ENCODE measurements around the gene TAGAP. TPM values are rescaled to one million over a fixed set of nuclear protein-coding genes. Genes with fewer than 3 reads are reported as not detected.
A peak's percentile ranks its signal among the peaks of the same experiment; 100 is the strongest.

Gene TAGAP, protein sequence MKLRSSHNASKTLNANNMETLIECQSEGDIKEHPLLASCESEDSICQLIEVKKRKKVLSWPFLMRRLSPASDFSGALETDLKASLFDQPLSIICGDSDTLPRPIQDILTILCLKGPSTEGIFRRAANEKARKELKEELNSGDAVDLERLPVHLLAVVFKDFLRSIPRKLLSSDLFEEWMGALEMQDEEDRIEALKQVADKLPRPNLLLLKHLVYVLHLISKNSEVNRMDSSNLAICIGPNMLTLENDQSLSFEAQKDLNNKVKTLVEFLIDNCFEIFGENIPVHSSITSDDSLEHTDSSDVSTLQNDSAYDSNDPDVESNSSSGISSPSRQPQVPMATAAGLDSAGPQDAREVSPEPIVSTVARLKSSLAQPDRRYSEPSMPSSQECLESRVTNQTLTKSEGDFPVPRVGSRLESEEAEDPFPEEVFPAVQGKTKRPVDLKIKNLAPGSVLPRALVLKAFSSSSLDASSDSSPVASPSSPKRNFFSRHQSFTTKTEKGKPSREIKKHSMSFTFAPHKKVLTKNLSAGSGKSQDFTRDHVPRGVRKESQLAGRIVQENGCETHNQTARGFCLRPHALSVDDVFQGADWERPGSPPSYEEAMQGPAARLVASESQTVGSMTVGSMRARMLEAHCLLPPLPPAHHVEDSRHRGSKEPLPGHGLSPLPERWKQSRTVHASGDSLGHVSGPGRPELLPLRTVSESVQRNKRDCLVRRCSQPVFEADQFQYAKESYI
- 167 and 171 TPM in 2 replicates for total RNA-seq
- total RNA-seq (2013) = 250 TPM
- polyA plus RNA-seq = 242 and 246 TPM in 2 replicates
- polyA minus RNA-seq = 243 and 485 TPM in 2 replicates

DNA sequence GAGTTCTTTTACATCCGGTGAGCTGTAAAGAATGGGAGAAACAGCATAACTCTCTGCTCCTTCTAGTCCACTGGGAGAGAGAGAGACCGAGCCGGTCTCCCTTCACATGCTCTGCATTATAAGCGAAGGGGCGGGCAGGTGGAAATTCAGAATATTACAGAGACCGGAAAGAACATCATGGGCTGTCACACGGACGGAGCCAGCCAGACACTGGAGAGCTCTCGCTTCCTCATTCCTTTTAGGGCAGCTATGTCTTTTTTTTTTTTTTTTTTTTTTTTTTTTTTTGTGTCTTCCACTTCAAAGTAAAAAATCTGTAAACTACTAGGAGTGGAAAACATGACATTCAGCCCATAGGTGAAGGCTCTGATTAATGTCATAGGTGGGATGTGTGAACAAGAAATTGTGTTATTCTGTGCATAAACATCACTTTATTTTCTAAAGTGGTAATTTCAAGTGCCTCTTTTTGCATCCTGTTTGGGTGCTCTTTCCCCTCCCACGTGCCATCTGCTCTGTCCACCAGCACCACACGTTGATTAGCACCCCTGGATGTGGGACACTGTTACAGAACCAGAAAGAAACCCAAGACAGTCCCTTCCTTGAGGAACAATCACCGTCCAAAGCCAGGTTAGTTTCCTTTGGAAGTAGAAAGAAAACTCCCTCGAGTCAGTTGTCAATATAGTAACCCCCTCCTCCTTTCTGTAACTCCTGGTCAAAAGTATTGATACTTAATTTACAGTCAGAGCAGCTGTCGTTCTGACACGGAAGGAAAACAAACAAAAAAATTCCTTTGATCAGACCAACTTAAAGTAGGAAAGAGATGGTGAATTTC, at the start of gene TAGAP:
Gene TAGAP, minus strand, starts transcription at position 93 of the 829 bp plus-strand sequence. CDS start 845 bp downstream, outside the sequence.
- H3K27ac ChIP-seq (ENCODE audit: low read length in 2 of 2) = peak within 1 kb of the TSS; percentile 98 to 99
- WGBS (ENCODE audit: insufficient coverage) = 0% methylated on average over 1 of the region's 15 CpGs
- peak within 1 kb of the TSS; percentile 100 for H3K4me3 Mint-ChIP-seq
- TF ChIP-seq, protein P1, sequence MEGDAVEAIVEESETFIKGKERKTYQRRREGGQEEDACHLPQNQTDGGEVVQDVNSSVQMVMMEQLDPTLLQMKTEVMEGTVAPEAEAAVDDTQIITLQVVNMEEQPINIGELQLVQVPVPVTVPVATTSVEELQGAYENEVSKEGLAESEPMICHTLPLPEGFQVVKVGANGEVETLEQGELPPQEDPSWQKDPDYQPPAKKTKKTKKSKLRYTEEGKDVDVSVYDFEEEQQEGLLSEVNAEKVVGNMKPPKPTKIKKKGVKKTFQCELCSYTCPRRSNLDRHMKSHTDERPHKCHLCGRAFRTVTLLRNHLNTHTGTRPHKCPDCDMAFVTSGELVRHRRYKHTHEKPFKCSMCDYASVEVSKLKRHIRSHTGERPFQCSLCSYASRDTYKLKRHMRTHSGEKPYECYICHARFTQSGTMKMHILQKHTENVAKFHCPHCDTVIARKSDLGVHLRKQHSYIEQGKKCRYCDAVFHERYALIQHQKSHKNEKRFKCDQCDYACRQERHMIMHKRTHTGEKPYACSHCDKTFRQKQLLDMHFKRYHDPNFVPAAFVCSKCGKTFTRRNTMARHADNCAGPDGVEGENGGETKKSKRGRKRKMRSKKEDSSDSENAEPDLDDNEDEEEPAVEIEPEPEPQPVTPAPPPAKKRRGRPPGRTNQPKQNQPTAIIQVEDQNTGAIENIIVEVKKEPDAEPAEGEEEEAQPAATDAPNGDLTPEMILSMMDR (IDR thresholded peaks at IDR 0.05) = no peak
- TF ChIP-seq EZH2 (IDR thresholded peaks at IDR 0.05; ENCODE audit: borderline replicate concordance, insufficient read depth, low read depth, low read length, poor library complexity, severe bottlenecking) = no peak
- no peaks in the 10 kb centered on the region for H3K27me3 ChIP-seq (replicated peaks in 1 of 4; ENCODE audit: control extremely low read depth in 1 of 4, control insufficient read depth in 3 of 4, insufficient read depth in 4 of 4, low read length in 3 of 4)
- no peaks in the 10 kb centered on the region for H3K9me3 ChIP-seq (ENCODE audit: control extremely low read depth in 1 of 3, control insufficient read depth in 2 of 3, insufficient read depth in 1 of 3, low read length in 2 of 3)
- peaks cover 5 to 38% of the 10 kb centered on the region in 2 experiments for H3K36me3 ChIP-seq (replicated peaks in 1 of 2; ENCODE audit: control extremely low read depth in 1 of 2, control insufficient read depth in 1 of 2, extremely low read depth in 1 of 2, insufficient read depth in 2 of 2, low read length in 1 of 2)
- H2AFZ ChIP-seq (ENCODE audit: insufficient read depth, low read depth, low read length, poor library complexity, severe bottlenecking) = peak within 1 kb of the TSS; percentile 4
- H3K4me3 ChIP-seq (ENCODE audit: control extremely low read depth in 1 of 5, extremely low read depth in 1 of 5, insufficient read depth in 1 of 5, low read depth in 2 of 5, low read length in 4 of 5) = peak within 1 kb of the TSS; percentile 72 to 100 (median 93)
- peaks cover 33 to 40% of the 10 kb centered on the region in 2 donors for H3K4me1 ChIP-seq (ENCODE audit: control insufficient read depth in 2 of 2, insufficient read depth in 2 of 2, low read length in 2 of 2)
- H3K27me3 Mint-ChIP-seq = no peaks in the 10 kb centered on the region
- peaks cover 58% of the 10 kb centered on the region for H3K79me2 ChIP-seq (ENCODE audit: control insufficient read depth, insufficient read depth, low read length)
- DNase-seq (peak; percentile 93), ATAC-seq (ENCODE audit: low read depth) (peak; percentile 89)
- H3K4me2 ChIP-seq (replicated peaks; ENCODE audit: low read depth, low read length, poor library complexity, severe bottlenecking) = peak within 1 kb of the TSS; percentile 86
- ChIA-PET POLR2A (interaction anchor here (0.6 to 4.7 kb wide), 12 partner anchors 8 to 90 kb away, joined by 3 to 62 read pairs (median 12); no protein-coding TSS in a partner anchor), CTCF (interaction anchor here (0.6 to 14.6 kb wide), 17 partner anchors 9 to 126 kb away, joined by 3 to 497 read pairs (median 4); no protein-coding TSS in a partner anchor)
- H3K9ac ChIP-seq (ENCODE audit: low read length) = peak within 1 kb of the TSS; percentile 94
- H3K27ac Mint-ChIP-seq = peak within 1 kb of the TSS; percentile 99
- H4K20me1 ChIP-seq (ENCODE audit: control insufficient read depth, insufficient read depth, low read length, poor library complexity, severe bottlenecking) = peaks cover 6% of the 10 kb centered on the region
- intact Hi-C loops (cut with micrococcal nuclease) = loop anchor here (1.0 to 5.0 kb wide), 5 partner anchors 11 to 228 kb away; partner anchors contain the start of gene EZR
- H3K9me3 Mint-ChIP-seq (ENCODE audit: insufficient read depth) = no peaks in the 10 kb centered on the region
- H3K4me1 Mint-ChIP-seq = peaks cover 56% of the 10 kb centered on the region
